PC-3 (cell line): ENCODE results near the gene ARRB1. TPM values are rescaled to one million over a fixed set of nuclear protein-coding genes. Genes with fewer than 3 reads are reported as not detected.

Experiments
- ATAC-seq: fragments of 200-7000 bp; cut with Tn5 transposase; 2 replicates; pipeline ENCODE4 v1.9.1; 2020; ENCODE audit warnings: mild to moderate bottlenecking, moderate library complexity
- BruUV-seq: library from RNA; stranded (reverse); fragments of 400-500 nt; replicated peaks from 2 replicates; lab custom pipeline; 2021; lab: Mats Ljungman, UMichigan
- CTCF ChIA-PET: fragments of 300-600 bp; sonication (Branson Sonifier 250); formaldehyde crosslinking; loops from one replicate; lab custom pipeline; 2022; ENCODE audit warnings: antibody characterized with exemption; lab: Charles Lee
- POLR2A ChIA-PET: fragments of 300-600 bp; sonication (Branson Sonifier 250); formaldehyde crosslinking; loops from one replicate; lab custom pipeline; 2022; ENCODE audit warnings: antibody characterized with exemption; ENCODE audit not compliant: unreplicated experiment; lab: Charles Lee
- DNase-seq: peaks from one replicate; pipeline ENCODE4 v3.0.0-alpha.2; 2015
- H2AFZ ChIP-seq: fragments of 300-600 bp; sonication (generic); 2 replicates; pipeline ENCODE4 v1.6.0; 2016; ENCODE audit warnings: antibody characterized with exemption, low read length
- H3F3A ChIP-seq: fragments of 300-600 bp; sonication (generic); one replicate; pipeline ENCODE4 v1.6.0; 2017; ENCODE audit warnings: antibody characterized with exemption, low read length, control low read depth, mild to moderate bottlenecking; ENCODE audit not compliant: unreplicated experiment
- H3K27ac ChIP-seq: fragments of 300-600 bp; sonication (generic); 2 replicates; pipeline ENCODE4 v1.5.1; 2016; ENCODE audit warnings: mild to moderate bottlenecking, low read length
- H3K27me3 ChIP-seq: fragments of 300-600 bp; sonication (generic); 2 replicates; pipeline ENCODE4 v1.6.1; 2016; ENCODE audit warnings: low read length, mixed read lengths
- H3K36me3 ChIP-seq: fragments of 300-600 bp; sonication (generic); 2 replicates; pipeline ENCODE4 v1.6.1; 2016; ENCODE audit warnings: low read depth, mixed run types, low read length, mixed read lengths
- H3K4me1 ChIP-seq: fragments of 300-600 bp; sonication (generic); 2 replicates; pipeline ENCODE4 v1.5.1; 2016; ENCODE audit warnings: low read length; ENCODE audit not compliant: insufficient read depth
- H3K4me2 ChIP-seq: fragments of 300-600 bp; sonication (generic); 2 replicates; pipeline ENCODE4 v1.6.0; 2016; ENCODE audit warnings: low read length
- H3K4me3 ChIP-seq: fragments of 300-600 bp; sonication (generic); 2 replicates; pipeline ENCODE4 v1.5.1; 2016; ENCODE audit warnings: mild to moderate bottlenecking, low read length, mixed read lengths
- H3K79me2 ChIP-seq: fragments of 300-600 bp; sonication (generic); 2 replicates; pipeline ENCODE4 v1.6.1; 2017; ENCODE audit warnings: low read length, mixed read lengths
- H3K9ac ChIP-seq: fragments of 300-600 bp; sonication (generic); 2 replicates; pipeline ENCODE4 v1.6.0; 2016; ENCODE audit warnings: mild to moderate bottlenecking, low read length
- H3K9me2 ChIP-seq: fragments of 300-600 bp; sonication (generic); replicated peaks from 2 replicates; pipeline ENCODE4 v1.6.1; 2016; ENCODE audit warnings: mixed run types, low read length, mixed read lengths
- H3K9me3 ChIP-seq: fragments of 300-600 bp; sonication (generic); 2 replicates; pipeline ENCODE4 v1.6.1; 2016; ENCODE audit warnings: low read length, mixed read lengths
- H4K20me1 ChIP-seq: fragments of 300-600 bp; sonication (generic); 2 replicates; pipeline ENCODE4 v1.6.1; 2016; ENCODE audit warnings: low read length, mixed read lengths
- CTCF ChIP-seq: fragments of 300-600 bp; sonication (generic); conservative IDR thresholded peaks from 2 replicates; pipeline ENCODE4 v1.5.1; 2017; ENCODE audit warnings: antibody characterized with exemption, low read depth, mild to moderate bottlenecking, low read length
- EZH2 ChIP-seq: fragments of 300-600 bp; sonication (generic); IDR thresholded peaks from one replicate; pipeline ENCODE4 v1.6.1; 2017; ENCODE audit warnings: antibody characterized with exemption, mild to moderate bottlenecking, low read length; ENCODE audit not compliant: unreplicated experiment
- EZH2phosphoT487 ChIP-seq: fragments of 300-600 bp; sonication (generic); IDR thresholded peaks from 2 replicates; pipeline ENCODE4 v1.6.1; 2018; ENCODE audit warnings: mild to moderate bottlenecking, antibody characterized with exemption, low read length, borderline replicate concordance
- intact Hi-C: fragments of 100-400 bp; cut with micrococcal nuclease; formaldehyde crosslinking; loops from 2 replicates; pipeline ENCODE4 v1.9.0; 2023
- total RNA-seq: library from RNA; depleted of rRNA; stranded (reverse); fragments of >200 nt; gene quantifications from 2 replicates; pipeline ENCODE4 v1.2.3, GENCODE V29; 2014

The ARRB1 gene
- total RNA-seq, 1 experiment from 2014 or later = 19.1 TPM

GRCh38 chr11:75263944-75264349 lies 87.5 kb downstream of the ARRB1 start:
- no peaks in the 10 kb centered on the region for H3K27me3 ChIP-seq
- BruUV-seq = no TSS peak
- H3K9ac ChIP-seq = no peak overlapping the region
- H3K9me2 ChIP-seq = no peaks in the 10 kb centered on the region
- TF ChIP-seq CTCF = no peak
- H3K9me3 ChIP-seq = no peaks in the 10 kb centered on the region
- ATAC-seq (peak; percentile 20; the same call in 1 of the 2 replicates), DNase-seq (peak; percentile 38)
- H3K4me3 ChIP-seq = no peak overlapping the region
- H3K36me3 ChIP-seq = no peaks in the 10 kb centered on the region
- ChIA-PET CTCF (no interaction called here), POLR2A (no interaction called here)
- H2AFZ ChIP-seq = no peak overlapping the region
- intact Hi-C loops = no loop called here
- no peaks in the 10 kb centered on the region for H3F3A ChIP-seq
- 0 out of 2 replicates have a peak, but pooled peaks cover 4% of the 10 kb centered on the region for H3K4me1 ChIP-seq
- H3K79me2 ChIP-seq = no peaks in the 10 kb centered on the region
- no peaks in the 10 kb centered on the region for H4K20me1 ChIP-seq
- no peak overlapping the region for H3K27ac ChIP-seq
- no peak overlapping the region for H3K4me2 ChIP-seq

- Histone ChIP-seq H3F3A (no peaks in the 10 kb centered on the region), H3K27me3 (no peaks in the 10 kb centered on the region), H3K79me2 (no peaks in the 10 kb centered on the region), H3K27ac (no peak overlapping the region), H3K4me3 (no peak overlapping the region), H3K4me2 (no peak overlapping the region), H3K9ac (no peak overlapping the region), H3K36me3 (no peaks in the 10 kb centered on the region), H2AFZ (no peak overlapping the region), H4K20me1 (no peaks in the 10 kb centered on the region), H3K9me3 (no peaks in the 10 kb centered on the region), H3K4me1 (0 out of 2 replicates have a peak, but pooled peaks cover 4% of the 10 kb centered on the region), H3K9me2 (no peaks in the 10 kb centered on the region)
- ChIA-PET CTCF (no interaction called here), POLR2A (no interaction called here)
- TF ChIP-seq EZH2 (no peak), EZH2phosphoT487 (no peak), CTCF (no peak)
- no peak; the same call in 1 of the 2 replicates for ATAC-seq
- intact Hi-C loops = no loop called here
- DNase-seq = no peak
- BruUV-seq = TSS peak; percentile 3
Observed at GRCh38 chr11:75262961-75263852, 88.3 kb downstream of the ARRB1 start.

- H3K4me2 ChIP-seq = no peak overlapping the region
- no peak for ATAC-seq
- POLR2A ChIA-PET = no interaction called here
- no peak overlapping the region for H3K9ac ChIP-seq
- 0 out of 2 replicates have a peak, but pooled peaks cover 4% of the 10 kb centered on the region for H3K4me1 ChIP-seq
- BruUV-seq = no TSS peak
- no peaks in the 10 kb centered on the region for H3K9me2 ChIP-seq
- peaks cover 4% of the 10 kb centered on the region; the same call in 1 of the 2 replicates for H3K27me3 ChIP-seq
- H2AFZ ChIP-seq = no peak overlapping the region
- no peak overlapping the region for H3K27ac ChIP-seq
- H3K36me3 ChIP-seq = no peaks in the 10 kb centered on the region
- H3K4me3 ChIP-seq = no peak overlapping the region
- TF ChIP-seq CTCF = no peak
- no peak for TF ChIP-seq EZH2phosphoT487
- no peak for TF ChIP-seq EZH2
- DNase-seq = no peak
- no peaks in the 10 kb centered on the region for H3K9me3 ChIP-seq
- intact Hi-C loops = no loop called here
- no peaks in the 10 kb centered on the region for H3K79me2 ChIP-seq
- H4K20me1 ChIP-seq = no peaks in the 10 kb centered on the region
- no peaks in the 10 kb centered on the region for H3F3A ChIP-seq
- CTCF ChIA-PET = no interaction called here
Observed at GRCh38 chr11:75262436-75262835, 89.0 kb downstream of the ARRB1 start.
